Peyer's patch (tissue), 4 donors: ENCODE data around the gene MAP3K9. TPM values are rescaled to one million over a fixed set of nuclear protein-coding genes. Genes with fewer than 3 reads are reported as not detected.

ENCODE experiments used
- DNase-seq, 3 donors: peaks; one replicate each; pipeline ENCODE4 v3.0.0-alpha.2; 2017 to 2019
- H3K27ac ChIP-seq, 4 donors: fragments of 200-600 bp; sonication (generic); one replicate each; pipeline ENCODE4 v1.5.1; 2016 to 2019
- H3K27me3 ChIP-seq, 2 donors: fragments of 200-600 bp; sonication (generic); one replicate each; pipeline ENCODE4 v1.5.1; 2019
- H3K36me3 ChIP-seq, 3 donors: fragments of 200-600 bp; sonication (generic); one replicate each; pipeline ENCODE4 v1.5.1; 2016 to 2019
- H3K4me1 ChIP-seq, 4 donors: fragments of 200-600 bp; sonication (generic); one replicate each; pipeline ENCODE4 v1.5.1; 2016 to 2019
- H3K4me3 ChIP-seq, 4 donors: fragments of 200-600 bp; sonication (generic); 1 replicate in 3 of 4; 2 replicates in 1 of 4; pipeline ENCODE4 v1.5.1; 2016 to 2019; ENCODE audit warnings: mild to moderate bottlenecking in 1 of 4
- H3K9me3 ChIP-seq, 4 donors: fragments of 200-600 bp; sonication (generic); one replicate each; pipeline ENCODE4 v1.5.1; 2016 to 2019; ENCODE audit warnings: mild to moderate bottlenecking in 1 of 4
- CTCF ChIP-seq, 6 experiments: fragments of 450-650 bp in 4 of 6; fragments of 200-600 bp in 2 of 6; sonication (generic) in 1 of 6; IDR thresholded peaks; one replicate each; pipeline ENCODE4 v1.5.1; 2017 to 2019; ENCODE audit warnings: antibody characterized with exemption in 6 of 6, mild to moderate bottlenecking in 3 of 6, moderate library complexity in 1 of 6
- POLR2A ChIP-seq, 2 donors: fragments of 450-650 bp; IDR thresholded peaks; one replicate each; pipeline ENCODE4 v1.5.1; 2017; ENCODE audit warnings: antibody characterized with exemption in 2 of 2, mild to moderate bottlenecking in 2 of 2, moderate library complexity in 2 of 2
- total RNA-seq, 4 donors: library from RNA; depleted of rRNA; stranded (reverse); fragments of >200 nt; gene quantifications; one replicate each; pipeline ENCODE4 v1.1.0, GENCODE V29; 2016

Gene MAP3K9
- total RNA-seq, 4 donors from 2014 or later, result 8.6 to 14.0 (median 12.0) TPM

- Histone ChIP-seq H3K36me3 (no peaks in the 10 kb centered on the region), H3K27ac (peak overlapping the region; percentile 74 to 90 (median 84)), H3K9me3 (no peaks in the 10 kb centered on the region), H3K4me1 (peaks cover 0 to 7% (median 0%) of the 10 kb centered on the region in 4 donors), H3K4me3 (peak overlapping the region; percentile 85 to 97 (median 86)), H3K27me3 (no peaks in the 10 kb centered on the region)
- no peak for TF ChIP-seq POLR2A (IDR thresholded peaks at IDR 0.05)
- TF ChIP-seq CTCF (IDR thresholded peaks at IDR 0.05), result no peak
- peak; percentile 60 to 71 (median 65) for DNase-seq
Observed at GRCh38 chr14:70808416-70809224, 693 bp downstream of the MAP3K9 start.

GRCh38 chr14:70807898-70808415, 1.4 kb downstream of the MAP3K9 start:
- Histone ChIP-seq H3K27me3 (no peaks in the 10 kb centered on the region), H3K27ac (peak overlapping the region; percentile 74 to 90 (median 84)), H3K9me3 (no peaks in the 10 kb centered on the region), H3K4me1 (peaks cover 0 to 7% (median 0%) of the 10 kb centered on the region in 4 donors), H3K4me3 (peak overlapping the region; percentile 85 to 97 (median 86)), H3K36me3 (no peaks in the 10 kb centered on the region)
- DNase-seq, result peak; percentile 61 to 80 (median 66)
- no peak for TF ChIP-seq POLR2A (IDR thresholded peaks at IDR 0.05)
- no peak for TF ChIP-seq CTCF (IDR thresholded peaks at IDR 0.05)

GRCh38 chr14:70804556-70805162, 4.7 kb downstream of the MAP3K9 start:
- Histone ChIP-seq H3K4me1 (no peaks in the 10 kb centered on the region), H3K4me3 (no peak overlapping the region), H3K36me3 (no peaks in the 10 kb centered on the region), H3K27ac (no peak overlapping the region), H3K9me3 (no peaks in the 10 kb centered on the region), H3K27me3 (no peaks in the 10 kb centered on the region)
- DNase-seq, result no peak
- TF ChIP-seq CTCF (IDR thresholded peaks at IDR 0.05) (no peak), POLR2A (IDR thresholded peaks at IDR 0.05) (no peak)

- Histone ChIP-seq H3K4me1 (no peaks in the 10 kb centered on the region), H3K27ac (no peak overlapping the region), H3K36me3 (no peaks in the 10 kb centered on the region), H3K9me3 (no peaks in the 10 kb centered on the region), H3K27me3 (no peaks in the 10 kb centered on the region), H3K4me3 (no peak overlapping the region)
- no peak for DNase-seq
- TF ChIP-seq CTCF (IDR thresholded peaks at IDR 0.05) (no peak), POLR2A (IDR thresholded peaks at IDR 0.05) (no peak)
Observed at GRCh38 chr14:70803321-70804310, 5.7 kb downstream of the MAP3K9 start.

GRCh38 chr14:70802379-70802778, 6.9 kb downstream of the MAP3K9 start:
- Histone ChIP-seq H3K9me3 (no peaks in the 10 kb centered on the region), H3K4me3 (no peak overlapping the region), H3K36me3 (no peaks in the 10 kb centered on the region), H3K27me3 (no peaks in the 10 kb centered on the region), H3K27ac (no peak overlapping the region), H3K4me1 (no peaks in the 10 kb centered on the region)
- DNase-seq, result no peak
- no peak for TF ChIP-seq CTCF (IDR thresholded peaks at IDR 0.05)
- TF ChIP-seq POLR2A (IDR thresholded peaks at IDR 0.05), result no peak
